Measurements from ENCODE around the gene ISLR2.

DNA sequence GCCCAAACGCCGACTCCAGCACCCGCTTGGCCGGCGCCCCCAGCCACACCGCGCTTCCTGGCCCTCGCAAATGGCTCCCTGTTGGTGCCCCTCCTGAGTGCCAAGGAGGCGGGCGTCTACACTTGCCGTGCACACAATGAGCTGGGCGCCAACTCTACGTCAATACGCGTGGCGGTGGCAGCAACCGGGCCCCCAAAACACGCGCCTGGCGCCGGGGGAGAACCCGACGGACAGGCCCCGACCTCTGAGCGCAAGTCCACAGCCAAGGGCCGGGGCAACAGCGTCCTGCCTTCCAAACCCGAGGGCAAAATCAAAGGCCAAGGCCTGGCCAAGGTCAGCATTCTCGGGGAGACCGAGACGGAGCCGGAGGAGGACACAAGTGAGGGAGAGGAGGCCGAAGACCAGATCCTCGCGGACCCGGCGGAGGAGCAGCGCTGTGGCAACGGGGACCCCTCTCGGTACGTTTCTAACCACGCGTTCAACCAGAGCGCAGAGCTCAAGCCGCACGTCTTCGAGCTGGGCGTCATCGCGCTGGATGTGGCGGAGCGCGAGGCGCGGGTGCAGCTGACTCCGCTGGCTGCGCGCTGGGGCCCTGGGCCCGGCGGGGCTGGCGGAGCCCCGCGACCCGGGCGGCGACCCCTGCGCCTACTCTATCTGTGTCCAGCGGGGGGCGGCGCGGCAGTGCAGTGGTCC, 3.5 kb downstream of the ISLR2 start:
- TF ChIP-seq ARNT (IDR thresholded peaks at IDR 0.05): no peak
- no peak for TF ChIP-seq SP1 (IDR thresholded peaks at IDR 0.05)
- no peak for TF ChIP-seq ELF4 (IDR thresholded peaks at IDR 0.05)
- TF ChIP-seq TARDBP (IDR thresholded peaks at IDR 0.05): no peak
- TF ChIP-seq ZNF384 (IDR thresholded peaks at IDR 0.05): no peak
- no peak for TF ChIP-seq LEF1 (IDR thresholded peaks at IDR 0.05; ENCODE audit: borderline replicate concordance)
- TF ChIP-seq BHLHE40 (IDR thresholded peaks at IDR 0.05; ENCODE audit: borderline replicate concordance): no peak
- TF ChIP-seq FOXA1 (IDR thresholded peaks at IDR 0.05): no peak
- no peak for TF ChIP-seq L3MBTL2 (conservative IDR thresholded peaks at IDR 0.05)
- TF ChIP-seq, protein P1, sequence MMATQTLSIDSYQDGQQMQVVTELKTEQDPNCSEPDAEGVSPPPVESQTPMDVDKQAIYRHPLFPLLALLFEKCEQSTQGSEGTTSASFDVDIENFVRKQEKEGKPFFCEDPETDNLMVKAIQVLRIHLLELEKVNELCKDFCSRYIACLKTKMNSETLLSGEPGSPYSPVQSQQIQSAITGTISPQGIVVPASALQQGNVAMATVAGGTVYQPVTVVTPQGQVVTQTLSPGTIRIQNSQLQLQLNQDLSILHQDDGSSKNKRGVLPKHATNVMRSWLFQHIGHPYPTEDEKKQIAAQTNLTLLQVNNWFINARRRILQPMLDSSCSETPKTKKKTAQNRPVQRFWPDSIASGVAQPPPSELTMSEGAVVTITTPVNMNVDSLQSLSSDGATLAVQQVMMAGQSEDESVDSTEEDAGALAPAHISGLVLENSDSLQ (IDR thresholded peaks at IDR 0.05): no peak
